KOPT-K1 (cell line): ENCODE results near the gene EMP2.
"Not testable (repeated sequence)": the region's sequence is repeated elsewhere in the genome, so short reads cannot be mapped to it uniquely, and the experiment has no call there.

Experiments
- H3K27ac ChIP-seq: fragments of 200-600 bp; sonication (generic); 2 replicates; pipeline ENCODE4 v1.5.1; 2016; ENCODE audit warnings: antibody characterized with exemption, mild to moderate bottlenecking, low read depth, low read length; ENCODE audit not compliant: poor library complexity, severe bottlenecking
- H3K36me3 ChIP-seq: fragments of 200-600 bp; sonication (generic); 2 replicates; pipeline ENCODE4 v1.5.1; 2017; ENCODE audit warnings: antibody characterized with exemption, mild to moderate bottlenecking, low read length, moderate library complexity; ENCODE audit not compliant: insufficient read depth
- H3K9me3 ChIP-seq: fragments of 200-600 bp; sonication (generic); 2 replicates; pipeline ENCODE4 v1.5.1; 2017; ENCODE audit warnings: antibody characterized with exemption, low read length, mild to moderate bottlenecking; ENCODE audit not compliant: insufficient read depth, poor library complexity, severe bottlenecking

The EMP2 gene

GRCh38 chr16:10517868-10518267, 62.5 kb downstream of the EMP2 start:
- Histone ChIP-seq H3K36me3 (no peaks in the 10 kb centered on the region), H3K27ac (no peak overlapping the region), H3K9me3 (no peaks in the 10 kb centered on the region)

DNA sequence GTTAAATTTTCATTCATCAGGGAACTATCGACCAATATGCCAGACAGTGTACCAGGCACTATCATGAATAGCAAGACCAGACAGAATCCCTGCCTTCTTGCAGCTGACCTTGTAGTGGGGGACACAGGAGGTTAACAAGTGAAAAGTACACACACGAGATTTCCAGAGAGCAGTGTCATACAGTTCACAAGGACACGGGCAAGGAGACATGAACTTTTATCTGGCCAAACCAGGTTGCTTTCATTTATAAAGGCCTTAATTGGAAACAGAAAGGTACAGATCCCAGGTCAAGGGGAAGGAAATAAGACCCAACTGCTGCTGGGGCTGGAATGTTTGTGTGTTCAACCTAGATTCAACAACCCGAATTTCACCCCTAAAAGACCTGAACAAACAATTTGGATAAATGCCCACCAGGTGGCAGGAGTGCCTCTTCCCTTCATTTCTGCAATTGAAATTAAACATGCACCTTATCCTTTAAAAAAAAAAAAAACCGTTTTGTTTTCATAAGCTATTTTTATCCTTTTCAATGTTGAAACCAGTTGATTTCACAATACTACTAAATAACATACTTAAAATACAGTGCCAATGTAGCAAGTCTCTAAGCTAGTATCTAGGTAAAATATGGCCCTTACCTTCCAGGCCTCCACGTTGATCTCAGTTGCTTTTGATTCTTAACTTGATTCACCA, 65.9 kb downstream of the EMP2 start:
- Histone ChIP-seq H3K27ac (no peak overlapping the region), H3K36me3 (no peaks in the 10 kb centered on the region), H3K9me3 (no peaks in the 10 kb centered on the region)

DNA sequence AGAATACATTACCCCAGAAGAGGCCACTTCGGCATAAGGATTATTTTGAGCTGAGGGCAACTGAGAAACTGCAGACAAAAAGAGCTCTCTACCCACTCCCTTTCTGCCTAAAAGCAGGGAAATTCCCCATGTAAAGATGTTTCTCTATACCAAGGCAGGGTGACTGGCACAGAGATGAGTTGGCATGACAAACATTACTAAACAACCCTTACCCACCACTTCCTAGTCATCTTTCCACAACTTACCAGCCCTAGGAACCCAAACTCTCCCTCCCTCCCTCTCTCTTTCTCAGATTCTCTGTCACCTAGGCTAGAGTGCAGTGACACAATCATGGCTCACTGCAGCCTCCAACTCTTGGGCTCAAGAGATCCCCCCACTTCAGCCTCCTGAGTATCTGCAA, 68.6 kb downstream of the EMP2 start:
- H3K36me3 ChIP-seq, result no peaks in the 10 kb centered on the region

DNA sequence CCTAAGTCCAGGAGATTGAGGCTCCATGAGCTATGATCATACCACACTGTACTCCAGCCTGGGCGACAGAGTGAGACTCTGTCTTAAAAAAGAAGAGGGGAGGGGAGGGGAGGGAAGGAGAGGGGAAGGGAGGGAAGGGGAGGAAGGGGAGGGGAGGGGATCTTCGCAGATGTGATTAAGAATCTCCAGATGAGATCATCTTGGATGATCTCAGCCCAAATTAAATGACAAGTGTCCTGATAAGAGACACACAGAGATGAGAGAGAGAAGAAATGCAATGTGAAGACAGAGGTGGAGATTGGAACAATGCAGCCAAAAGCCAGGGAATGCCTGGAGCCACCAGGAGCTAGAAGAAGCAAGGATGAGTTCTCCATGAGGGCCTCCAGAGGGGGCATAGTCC, 70.1 kb downstream of the EMP2 start:
- no peak overlapping the region for H3K27ac ChIP-seq
- no peaks in the 10 kb centered on the region for H3K36me3 ChIP-seq
- no peaks in the 10 kb centered on the region for H3K9me3 ChIP-seq

More for the DNA sequence above, 68.6 kb downstream of the EMP2 start:
- H3K27ac ChIP-seq, result no peak overlapping the region
- H3K9me3 ChIP-seq, result no peaks in the 10 kb centered on the region

DNA sequence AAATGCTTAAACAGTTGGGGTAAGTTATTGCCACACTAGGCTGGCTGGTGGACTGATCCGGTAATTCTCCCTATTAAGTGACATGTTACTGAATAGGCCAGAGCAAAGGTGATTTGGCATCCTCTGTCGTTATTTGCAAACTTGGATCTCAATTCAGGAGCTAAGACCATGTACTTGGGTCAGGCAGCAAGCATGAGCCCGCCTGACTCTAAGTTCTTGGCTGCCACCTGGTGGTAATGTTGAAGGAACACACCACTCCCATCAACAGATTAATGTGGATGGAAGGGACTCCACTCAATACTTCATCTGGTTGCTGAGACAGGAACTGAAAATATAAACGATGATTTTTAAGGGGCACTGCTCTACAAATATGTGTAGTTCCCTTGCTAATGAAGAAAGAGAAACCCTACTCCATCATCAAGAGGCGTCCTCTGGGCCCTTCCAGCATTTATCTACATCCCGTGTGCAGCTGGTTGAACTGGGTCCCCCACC, 70.8 kb downstream of the EMP2 start:
- Histone ChIP-seq H3K36me3 (no peaks in the 10 kb centered on the region), H3K9me3 (no peaks in the 10 kb centered on the region), H3K27ac (no peak overlapping the region)

DNA sequence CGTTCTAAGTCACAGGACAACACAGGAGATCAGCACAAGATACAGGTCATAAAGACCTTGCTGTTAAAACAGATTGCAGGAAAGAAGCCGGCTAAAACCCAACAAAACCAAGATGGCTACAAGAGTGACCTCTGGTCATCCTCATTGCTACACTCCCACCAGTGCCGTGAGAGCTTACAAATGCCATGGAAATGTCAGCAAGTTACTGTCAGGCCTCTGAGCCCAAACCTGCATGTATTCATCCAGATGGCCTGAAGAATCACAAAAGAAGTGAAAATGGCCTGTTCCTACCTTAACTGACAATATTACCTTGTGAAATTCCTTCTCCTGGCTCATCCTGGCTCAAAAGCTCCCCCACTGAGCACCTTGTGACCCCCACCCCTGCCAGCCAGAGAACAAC, 75.1 kb downstream of the EMP2 start:
- not testable (repeated sequence) for H3K36me3 ChIP-seq, H3K27ac ChIP-seq, H3K9me3 ChIP-seq

DNA sequence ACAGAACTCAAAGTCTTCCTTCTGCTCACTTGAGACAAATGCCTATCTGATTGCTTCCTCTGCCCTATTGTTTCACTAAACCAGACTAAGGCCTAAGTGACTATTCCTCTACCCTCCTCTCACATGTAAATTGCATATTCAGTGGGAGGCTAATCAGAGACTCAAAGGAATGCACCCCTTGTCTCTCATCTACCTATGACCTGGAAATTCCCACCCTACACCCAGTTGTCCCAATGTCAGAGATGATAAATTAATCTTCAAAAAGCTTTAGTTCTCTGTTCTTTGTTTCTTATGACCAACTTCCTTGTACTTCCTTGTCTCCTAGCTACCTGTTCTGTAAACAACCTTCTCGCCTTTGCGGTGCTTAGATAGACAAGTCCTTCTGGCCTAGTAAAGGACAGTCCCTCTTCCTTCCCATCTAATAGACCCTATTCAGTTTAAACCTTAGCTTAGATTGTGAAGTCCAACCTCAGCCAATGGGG, 76.0 kb downstream of the EMP2 start:
- Histone ChIP-seq H3K36me3 (no peaks in the 10 kb centered on the region), H3K9me3 (no peaks in the 10 kb centered on the region), H3K27ac (no peak overlapping the region)

DNA sequence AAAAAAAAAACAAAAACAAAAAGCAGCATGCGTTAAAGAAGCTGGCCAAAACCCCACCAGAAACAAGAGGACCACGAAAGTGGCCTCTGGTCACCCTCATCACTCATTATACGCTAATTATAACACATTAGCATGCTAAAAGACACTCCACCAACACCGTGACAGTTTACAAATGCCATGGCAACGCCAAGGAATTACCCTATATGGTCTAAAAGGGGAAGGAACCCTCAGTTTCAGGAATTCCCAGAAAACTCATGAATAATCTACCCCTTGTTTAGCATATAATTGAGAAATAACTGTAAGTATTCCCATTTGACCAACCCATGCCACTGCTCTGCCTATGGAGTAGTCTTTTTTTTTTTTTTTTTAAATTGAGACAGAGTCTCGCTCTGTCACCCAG, 77.6 kb downstream of the EMP2 start:
- Histone ChIP-seq H3K36me3 (no peaks in the 10 kb centered on the region), H3K9me3 (no peaks in the 10 kb centered on the region), H3K27ac (no peak overlapping the region)

DNA sequence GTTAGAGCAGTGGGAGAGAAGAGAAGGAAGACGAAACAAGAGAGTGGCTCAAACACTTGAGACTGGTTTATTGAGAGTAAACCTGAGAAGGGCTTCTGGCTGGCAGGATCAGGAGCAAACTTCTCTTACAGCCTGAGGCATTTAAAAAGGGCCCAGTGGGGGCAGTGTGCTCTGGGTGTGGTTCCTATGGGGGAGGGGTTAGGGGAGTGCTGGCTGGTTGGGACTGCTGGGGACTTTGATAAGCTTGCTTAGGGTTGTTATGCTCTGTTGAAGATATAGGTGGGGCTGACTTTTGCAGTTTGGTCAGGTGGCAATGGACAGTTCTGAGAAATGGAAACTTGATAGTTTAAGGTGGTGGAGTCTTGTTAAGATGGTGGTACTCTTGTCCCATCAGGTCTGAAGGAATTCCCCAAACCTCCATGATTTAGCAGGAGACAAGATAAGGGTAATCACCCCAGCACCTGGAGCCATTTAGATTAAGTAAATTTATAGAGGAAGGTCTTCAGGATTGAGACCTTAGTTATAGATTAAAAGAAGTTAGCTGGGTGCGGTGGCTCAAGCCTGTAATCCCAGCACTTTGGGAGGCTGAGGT, 79.3 kb downstream of the EMP2 start:
- Histone ChIP-seq H3K27ac (no peak overlapping the region), H3K9me3 (no peaks in the 10 kb centered on the region), H3K36me3 (no peaks in the 10 kb centered on the region)

- H3K9me3 ChIP-seq, result peaks cover under 1% of the 10 kb centered on the region
- no peaks in the 10 kb centered on the region for H3K36me3 ChIP-seq
- H3K27ac ChIP-seq, result no peak overlapping the region
Observed at GRCh38 chr16:10500582-10500981, 79.8 kb downstream of the EMP2 start.

- Histone ChIP-seq H3K36me3 (no peaks in the 10 kb centered on the region), H3K9me3 (peaks cover 14% of the 10 kb centered on the region), H3K27ac (no peak overlapping the region)
Observed at GRCh38 chr16:10497132-10498101, 83.0 kb downstream of the EMP2 start.

GRCh38 chr16:10495031-10495345, 85.4 kb downstream of the EMP2 start:
- Histone ChIP-seq H3K27ac (no peak overlapping the region), H3K9me3 (peaks cover 14% of the 10 kb centered on the region), H3K36me3 (no peaks in the 10 kb centered on the region)

DNA sequence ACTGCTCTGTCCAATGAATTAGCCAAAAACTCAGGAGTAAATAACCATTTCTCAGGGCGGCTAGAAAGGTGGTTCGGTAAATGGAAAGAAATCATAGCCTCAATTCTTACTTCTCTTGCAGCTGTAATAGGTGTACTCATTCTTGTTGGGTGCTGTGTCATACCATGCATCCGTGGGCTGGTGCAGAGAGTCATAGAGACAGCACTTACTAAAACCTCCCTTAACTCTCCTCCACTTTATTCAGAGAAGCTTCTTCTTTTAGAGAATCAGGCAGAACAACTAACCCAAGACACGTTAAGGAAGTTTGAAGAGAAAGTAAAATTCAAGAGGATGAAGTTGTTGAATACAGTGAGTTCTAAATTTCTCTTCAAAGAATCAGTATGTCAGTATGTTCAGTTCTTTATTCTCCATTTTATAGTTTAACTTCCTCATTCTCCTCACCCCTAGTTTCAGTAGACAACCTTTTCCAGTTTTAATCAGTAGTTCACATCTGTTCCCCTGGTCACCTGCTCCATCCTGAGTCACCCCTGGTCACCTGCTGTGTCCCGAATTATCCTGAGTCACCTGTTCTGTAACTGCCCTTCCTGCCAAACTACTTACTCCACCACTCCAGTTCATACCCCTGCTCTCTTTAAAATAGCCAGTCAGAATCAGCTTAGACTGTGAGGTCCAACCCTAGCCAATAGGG, 85.9 kb downstream of the EMP2 start:
- Histone ChIP-seq H3K36me3 (no peaks in the 10 kb centered on the region), H3K9me3 (peaks cover 14% of the 10 kb centered on the region), H3K27ac (no peak overlapping the region)

DNA sequence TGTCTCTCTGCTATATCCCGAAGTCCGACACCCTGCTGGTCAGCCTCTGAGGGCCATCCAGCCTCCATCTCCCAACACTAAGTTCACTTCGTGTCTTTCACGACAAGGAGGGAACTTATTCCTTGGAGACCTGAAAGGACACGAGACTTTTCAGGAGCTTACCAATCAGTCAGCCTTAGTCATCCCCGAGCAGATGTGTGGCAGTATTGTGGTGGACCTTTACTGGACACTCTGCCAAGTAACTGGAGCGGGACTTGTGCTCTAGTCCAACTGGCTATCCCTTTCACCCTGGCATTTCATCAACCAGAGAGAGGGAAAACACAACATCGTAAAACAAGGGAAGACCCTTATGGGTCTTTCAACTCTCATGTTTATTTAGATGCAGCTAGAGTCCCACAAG, 87.1 kb downstream of the EMP2 start:
- peaks cover 14% of the 10 kb centered on the region for H3K9me3 ChIP-seq
- no peak overlapping the region for H3K27ac ChIP-seq
- no peaks in the 10 kb centered on the region for H3K36me3 ChIP-seq

GRCh38 chr16:10490141-10490540, 90.3 kb downstream of the EMP2 start:
- H3K27ac ChIP-seq, result no peak overlapping the region
- peaks cover 26% of the 10 kb centered on the region for H3K9me3 ChIP-seq
- no peaks in the 10 kb centered on the region for H3K36me3 ChIP-seq
